DOHH2 (cell line): ENCODE results near the gene TYRO3.

Source experiments
- H3F3A ChIP-seq: fragments of 200-600 bp; sonication (generic), shearing (Covaris generic); 2 replicates; pipeline ENCODE4 v1.6.0; 2016; ENCODE audit warnings: antibody characterized with exemption, mild to moderate bottlenecking; ENCODE audit not compliant: control insufficient read depth, insufficient read depth
- H3K27ac ChIP-seq: fragments of 200-600 bp; sonication (generic); 2 replicates; pipeline ENCODE4 v1.5.1; 2014; ENCODE audit warnings: low read depth, mild to moderate bottlenecking, low read length, moderate library complexity
- H3K27me3 ChIP-seq: fragments of 200-600 bp; sonication (generic); 2 replicates; pipeline ENCODE4 v1.6.1; 2014; ENCODE audit warnings: mild to moderate bottlenecking, low read length, mixed read lengths; ENCODE audit not compliant: control insufficient read depth
- H3K36me3 ChIP-seq: fragments of 200-600 bp; sonication (generic); 2 replicates; pipeline ENCODE4 v1.6.1; 2014; ENCODE audit warnings: mild to moderate bottlenecking, low read length, moderate library complexity, mixed read lengths; ENCODE audit not compliant: control insufficient read depth
- H3K4me1 ChIP-seq: fragments of 200-600 bp; sonication (generic); 2 replicates; pipeline ENCODE4 v1.6.1; 2014; ENCODE audit warnings: mild to moderate bottlenecking, low read length, mixed read lengths; ENCODE audit not compliant: control insufficient read depth
- H3K4me2 ChIP-seq: fragments of 200-600 bp; sonication (generic); 2 replicates; pipeline ENCODE4 v1.6.0; 2014; ENCODE audit warnings: mild to moderate bottlenecking, low read length, moderate library complexity
- H3K4me3 ChIP-seq: fragments of 200-600 bp; sonication (generic); 2 replicates; pipeline ENCODE4 v1.5.1; 2014; ENCODE audit warnings: mild to moderate bottlenecking, low read length, mixed read lengths
- H3K79me2 ChIP-seq: fragments of 200-600 bp; sonication (generic); 2 replicates; pipeline ENCODE4 v1.6.1; 2014; ENCODE audit warnings: mild to moderate bottlenecking, low read length, mixed read lengths; ENCODE audit not compliant: control insufficient read depth
- H3K9me2 ChIP-seq: fragments of 200-600 bp; sonication (generic); replicated peaks from 2 replicates; pipeline ENCODE4 v1.6.1; 2014; ENCODE audit warnings: mild to moderate bottlenecking, low read length, mixed read lengths; ENCODE audit not compliant: control insufficient read depth
- H3K9me3 ChIP-seq: fragments of 200-600 bp; sonication (generic); 2 replicates; pipeline ENCODE4 v1.6.1; 2014; ENCODE audit warnings: antibody characterized with exemption, low read length, mixed read lengths; ENCODE audit not compliant: control insufficient read depth, insufficient read depth
- H4K20me1 ChIP-seq: fragments of 200-600 bp; sonication (generic); 2 replicates; pipeline ENCODE4 v1.6.0; 2014; ENCODE audit warnings: low read depth, mild to moderate bottlenecking, antibody characterized with exemption, low read length, moderate library complexity; ENCODE audit not compliant: control insufficient read depth, insufficient read depth
- EZH2phosphoT487 ChIP-seq: fragments of 200-600 bp; sonication (generic); IDR thresholded peaks from 2 replicates; pipeline ENCODE4 v1.6.1; 2017; ENCODE audit warnings: borderline replicate concordance, mild to moderate bottlenecking, antibody characterized with exemption, low read length, moderate library complexity, mixed read lengths
- TF ChIP-seq, protein P1 (sequence below): fragments of 200-600 bp; sonication (generic); IDR thresholded peaks from one replicate; pipeline ENCODE4 v1.5.1; 2014; ENCODE audit warnings: antibody characterized with exemption, mild to moderate bottlenecking, low read depth, low read length; ENCODE audit not compliant: poor library complexity, severe bottlenecking

TYRO3 gene

DNA sequence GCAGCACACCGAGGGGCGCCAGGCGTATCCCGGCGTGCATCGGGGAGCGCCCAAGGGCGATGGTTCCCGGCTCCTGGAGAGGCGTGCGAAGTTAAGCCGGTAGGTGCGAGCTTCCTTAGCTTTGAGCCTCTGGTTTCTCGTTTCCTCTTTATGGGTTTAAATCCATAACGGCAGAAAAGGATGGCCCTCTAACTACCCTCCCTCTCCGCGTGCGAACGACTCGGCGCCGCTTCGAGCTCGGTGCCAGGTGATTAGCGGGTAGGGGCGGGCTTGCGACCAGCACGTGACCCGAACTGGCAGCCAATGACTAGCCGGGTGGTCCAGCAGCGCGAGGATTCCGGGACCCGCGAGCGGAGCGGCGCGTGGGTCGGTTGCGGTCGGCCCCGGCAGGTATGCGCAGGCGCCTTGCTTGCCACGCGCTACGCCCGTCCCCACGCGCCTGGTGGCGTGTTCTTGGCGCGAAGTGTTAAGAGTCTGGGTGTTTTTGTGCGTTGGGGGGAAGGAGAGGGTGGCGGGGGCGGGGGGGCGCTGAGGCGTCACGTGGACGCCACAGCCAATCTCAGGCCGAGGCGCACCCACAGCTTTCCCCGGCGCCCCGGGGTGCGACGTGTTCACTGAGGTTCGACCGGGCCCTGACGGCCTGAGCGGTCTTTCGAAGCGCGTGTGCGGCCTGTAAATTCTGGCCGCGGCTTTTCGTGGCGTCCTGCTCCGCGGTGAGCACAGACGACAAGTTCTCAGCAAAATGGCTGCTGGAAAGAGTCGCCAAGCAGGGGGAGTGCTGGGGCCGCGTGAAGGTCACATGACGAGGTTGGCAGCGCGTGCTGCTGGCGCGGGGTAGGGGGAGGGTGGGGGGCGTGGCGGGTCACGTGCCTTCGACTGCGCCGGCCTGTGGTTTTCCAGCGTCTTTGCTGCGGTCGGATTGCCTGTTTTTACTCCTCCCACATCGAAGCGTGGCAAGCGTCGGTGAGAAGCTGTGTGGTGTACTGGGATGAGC lies 62.5 kb downstream of the TYRO3 start:
- TF ChIP-seq, protein P1, sequence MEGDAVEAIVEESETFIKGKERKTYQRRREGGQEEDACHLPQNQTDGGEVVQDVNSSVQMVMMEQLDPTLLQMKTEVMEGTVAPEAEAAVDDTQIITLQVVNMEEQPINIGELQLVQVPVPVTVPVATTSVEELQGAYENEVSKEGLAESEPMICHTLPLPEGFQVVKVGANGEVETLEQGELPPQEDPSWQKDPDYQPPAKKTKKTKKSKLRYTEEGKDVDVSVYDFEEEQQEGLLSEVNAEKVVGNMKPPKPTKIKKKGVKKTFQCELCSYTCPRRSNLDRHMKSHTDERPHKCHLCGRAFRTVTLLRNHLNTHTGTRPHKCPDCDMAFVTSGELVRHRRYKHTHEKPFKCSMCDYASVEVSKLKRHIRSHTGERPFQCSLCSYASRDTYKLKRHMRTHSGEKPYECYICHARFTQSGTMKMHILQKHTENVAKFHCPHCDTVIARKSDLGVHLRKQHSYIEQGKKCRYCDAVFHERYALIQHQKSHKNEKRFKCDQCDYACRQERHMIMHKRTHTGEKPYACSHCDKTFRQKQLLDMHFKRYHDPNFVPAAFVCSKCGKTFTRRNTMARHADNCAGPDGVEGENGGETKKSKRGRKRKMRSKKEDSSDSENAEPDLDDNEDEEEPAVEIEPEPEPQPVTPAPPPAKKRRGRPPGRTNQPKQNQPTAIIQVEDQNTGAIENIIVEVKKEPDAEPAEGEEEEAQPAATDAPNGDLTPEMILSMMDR = no peak
- no peak for TF ChIP-seq EZH2phosphoT487
- Histone ChIP-seq H3K9me3 (no peaks in the 10 kb centered on the region), H3K27ac (no peak overlapping the region), H4K20me1 (no peaks in the 10 kb centered on the region), H3K27me3 (no peaks in the 10 kb centered on the region), H3F3A (0 out of 2 replicates have a peak, but pooled peaks cover 6% of the 10 kb centered on the region), H3K36me3 (no peaks in the 10 kb centered on the region), H3K4me3 (no peak overlapping the region), H3K4me1 (peaks cover 14% of the 10 kb centered on the region), H3K9me2 (no peaks in the 10 kb centered on the region), H3K79me2 (no peaks in the 10 kb centered on the region), H3K4me2 (no peak overlapping the region)

DNA sequence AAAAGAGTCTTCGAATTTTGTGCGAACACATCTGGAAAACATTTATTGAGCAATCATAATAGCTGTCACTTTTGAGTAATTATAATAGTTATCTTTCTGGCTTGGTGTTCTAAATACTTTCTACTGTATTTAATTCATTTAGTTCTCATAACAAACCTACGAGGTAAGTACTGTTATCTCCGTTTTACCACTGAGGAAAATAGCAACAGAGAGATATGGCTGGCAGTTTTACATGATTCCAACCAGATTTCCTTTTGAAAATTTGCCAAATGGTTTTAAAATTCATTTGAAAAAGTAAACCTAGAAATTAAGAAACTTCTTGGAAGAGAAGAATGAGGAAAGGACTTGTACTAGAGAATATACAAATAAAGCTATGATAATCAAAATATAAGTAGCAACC lies 63.9 kb downstream of the TYRO3 start:
- H3K27ac ChIP-seq = no peak overlapping the region
- no peaks in the 10 kb centered on the region for H3K27me3 ChIP-seq
- 0 out of 2 replicates have a peak, but pooled peaks cover 6% of the 10 kb centered on the region for H3F3A ChIP-seq
- no peaks in the 10 kb centered on the region for H4K20me1 ChIP-seq
- no peak overlapping the region for H3K4me2 ChIP-seq
- no peaks in the 10 kb centered on the region for H3K36me3 ChIP-seq
- H3K4me1 ChIP-seq = peaks cover 14% of the 10 kb centered on the region
- no peak overlapping the region for H3K4me3 ChIP-seq
- no peaks in the 10 kb centered on the region for H3K9me3 ChIP-seq
- TF ChIP-seq, protein P1 = no peak
- TF ChIP-seq EZH2phosphoT487 = no peak
- no peaks in the 10 kb centered on the region for H3K9me2 ChIP-seq
- no peaks in the 10 kb centered on the region for H3K79me2 ChIP-seq

DNA sequence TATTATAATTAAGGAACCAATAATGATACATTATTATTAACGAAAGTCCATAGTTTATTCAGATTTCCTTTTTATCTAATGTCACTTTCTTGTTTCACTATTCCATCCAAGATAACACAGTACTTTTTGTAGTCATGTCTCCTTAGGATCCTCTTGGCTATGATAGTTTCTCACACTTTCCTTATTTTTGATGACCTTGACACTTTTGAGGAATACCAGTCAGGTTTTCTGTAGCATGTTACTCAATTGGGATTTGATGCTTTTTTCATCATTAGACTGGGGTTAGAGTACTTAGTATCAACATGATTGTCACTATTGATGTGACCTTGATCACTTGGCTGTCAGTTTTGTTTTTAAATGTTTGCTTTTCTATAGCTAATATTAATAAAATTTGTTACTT lies 68.2 kb downstream of the TYRO3 start:
- Histone ChIP-seq H3F3A (peaks cover 7% of the 10 kb centered on the region; the same call in 1 of the 2 replicates), H3K4me1 (peaks cover 31% of the 10 kb centered on the region), H3K27ac (no peak overlapping the region), H3K9me2 (no peaks in the 10 kb centered on the region), H3K4me3 (no peak overlapping the region), H3K4me2 (no peak overlapping the region), H3K79me2 (no peaks in the 10 kb centered on the region), H3K36me3 (no peaks in the 10 kb centered on the region), H3K9me3 (no peaks in the 10 kb centered on the region), H4K20me1 (no peaks in the 10 kb centered on the region), H3K27me3 (no peaks in the 10 kb centered on the region)
- TF ChIP-seq EZH2phosphoT487 = no peak
- TF ChIP-seq, protein P1 = no peak
